Measurements from ENCODE around the gene PRTG. TPM values are rescaled to one million over a fixed set of nuclear protein-coding genes. Genes with fewer than 3 reads are reported as not detected.

Gene PRTG
- total RNA-seq, 4 donors from 2014 or later = 2.1 to 12.8 (median 7.7) TPM

- Histone ChIP-seq H3K36me3 (peaks cover 0 to 5% (median 0%) of the 10 kb centered on the region in 3 donors), H3K9me3 (peaks cover 0 to 31% (median 3%) of the 10 kb centered on the region in 4 donors), H3K27me3 (no peaks in the 10 kb centered on the region), H3K4me1 (no peaks in the 10 kb centered on the region), H3K4me3 (no peak overlapping the region), H3K27ac (no peak overlapping the region)
- DNase-seq (ENCODE audit: low spot score in 2 of 2) = no peak
- no peak for TF ChIP-seq EP300 (IDR thresholded peaks at IDR 0.05)
- TF ChIP-seq POLR2A (IDR thresholded peaks at IDR 0.05) = no peak
- TF ChIP-seq CTCF (IDR thresholded peaks at IDR 0.05) = no peak
- WGBS, 2 donors = 80 to 96% methylated on average over 3 of the region's 3 CpGs
These were observed 180.4 kb downstream of the PRTG start for GRCh38 chr15:55562601-55563000.

Small RNA genes lying within 50 kb of the gene (small RNA-seq; reads per million reads assigned to genes)
- gene AC009997.1 = not detected

Other genes starting within 250 kb of the PRTG start
- 1 to 10 TPM in 3 of 4 donors, not detected in 1; 1.3 to 3.3 (median 2.2) TPM for gene DNAAF4, start 234.9 kb downstream of the PRTG start, total RNA-seq
- 10 to 100 TPM in 1 of 4 donors, 1 to 10 TPM in 3; 4.2 to 11.9 (median 8.2) TPM for gene PYGO1, start 154.8 kb downstream of the PRTG start, total RNA-seq